ENCODE results near the gene ST6GALNAC1.

The ST6GALNAC1 gene

DNA sequence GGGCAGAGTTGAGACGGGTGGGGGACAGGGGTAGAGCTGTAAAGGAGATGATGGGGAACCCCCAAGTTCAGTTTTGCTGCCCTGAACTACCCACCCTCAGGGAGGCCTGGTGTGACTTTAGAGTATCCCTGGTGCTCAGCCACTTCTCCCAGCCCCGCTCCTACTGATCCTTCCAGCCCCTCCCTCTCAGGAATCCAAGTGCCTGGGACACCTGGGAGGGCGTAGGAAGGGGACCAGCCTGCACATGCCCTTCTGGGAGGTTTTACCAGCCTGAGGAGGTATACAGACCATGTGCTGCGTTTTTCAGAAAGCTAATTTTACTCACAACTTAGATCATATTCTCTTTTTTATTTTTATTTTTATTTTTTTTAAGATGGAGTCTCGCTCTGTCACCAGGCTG lies 62.0 kb downstream of the ST6GALNAC1 start:
- DNase-seq (ENCODE audit: low spot score): no peak

DNA sequence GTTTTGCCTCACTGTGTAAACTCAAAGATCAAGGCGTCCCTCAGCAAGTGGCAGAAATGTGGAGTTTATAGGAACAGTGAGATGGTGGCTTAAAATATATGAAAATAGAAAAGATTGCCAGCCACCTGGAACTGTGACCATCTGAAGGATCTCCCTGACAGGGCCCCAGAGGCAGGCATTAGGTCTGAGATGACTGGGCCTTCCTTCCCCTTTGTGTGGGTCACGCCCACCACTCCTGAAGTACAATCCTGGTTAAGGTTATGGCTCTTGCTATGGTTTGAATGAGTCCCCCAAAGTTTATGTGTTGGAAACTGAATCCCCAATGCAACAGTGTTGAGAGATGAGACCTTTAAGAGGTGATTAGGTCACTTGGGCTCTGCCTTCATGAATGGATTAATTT lies 64.3 kb downstream of the ST6GALNAC1 start:
- no peak for DNase-seq (ENCODE audit: low spot score)

DNA sequence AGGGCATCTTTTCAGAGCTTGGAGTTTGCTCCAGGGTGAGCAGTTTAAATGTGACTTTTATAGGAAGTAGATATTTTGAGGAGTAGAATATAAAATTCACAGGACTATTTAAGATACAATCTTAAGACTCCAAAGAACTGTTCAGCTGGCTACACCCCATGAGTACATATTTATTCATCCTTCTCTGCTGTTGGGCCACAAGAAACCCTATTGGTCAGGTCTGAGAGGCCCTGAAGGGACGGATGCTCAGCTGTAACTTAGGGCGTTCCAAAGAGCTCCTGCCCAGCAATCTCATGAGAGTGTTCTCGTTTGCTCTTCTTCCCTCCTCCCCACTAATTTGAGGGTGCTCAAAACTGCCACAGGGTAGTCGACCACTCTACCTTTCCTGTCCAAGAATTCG lies 65.2 kb downstream of the ST6GALNAC1 start:
- no peak for DNase-seq (ENCODE audit: low spot score)

DNA sequence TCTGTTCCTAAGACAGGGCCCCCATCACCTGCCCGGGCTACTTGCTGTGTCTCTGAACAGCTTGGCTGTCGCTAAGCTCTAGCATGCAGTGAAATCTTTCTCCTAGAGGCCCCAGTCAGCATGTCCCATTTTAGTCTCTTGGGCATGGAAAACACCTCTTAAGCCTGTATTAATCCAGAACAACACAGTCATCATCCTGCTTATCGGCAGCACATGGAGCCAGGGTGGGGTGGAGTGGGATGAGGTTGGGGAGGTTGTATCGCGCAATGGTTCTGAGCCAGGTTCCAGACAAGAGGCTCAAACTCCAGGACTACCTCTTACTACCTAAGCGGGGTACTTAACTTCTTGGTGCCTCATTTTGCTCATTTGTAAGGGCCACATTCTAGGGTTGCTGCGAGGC lies 65.7 kb downstream of the ST6GALNAC1 start:
- no peak for DNase-seq (ENCODE audit: low spot score)

DNA sequence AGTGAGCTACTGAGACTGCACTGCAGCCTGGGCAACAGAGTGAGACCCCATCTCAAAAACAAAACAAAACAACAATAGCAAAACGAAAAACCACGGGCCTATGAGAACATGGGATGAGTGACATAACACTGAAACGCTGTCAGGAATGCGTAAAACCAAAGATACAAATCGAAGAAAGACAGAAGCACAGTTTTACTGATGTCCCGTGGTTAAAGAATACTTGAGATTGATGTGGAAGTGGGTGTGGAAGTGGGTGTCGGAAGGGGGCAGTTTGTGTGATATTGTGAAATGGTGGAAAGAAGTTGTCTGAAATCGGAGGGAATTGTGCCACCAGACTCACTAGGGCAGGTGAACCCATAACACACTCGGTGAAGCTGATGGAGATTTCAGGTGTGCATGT lies 67.4 kb downstream of the ST6GALNAC1 start:
- no peak for DNase-seq (ENCODE audit: low spot score)

DNA sequence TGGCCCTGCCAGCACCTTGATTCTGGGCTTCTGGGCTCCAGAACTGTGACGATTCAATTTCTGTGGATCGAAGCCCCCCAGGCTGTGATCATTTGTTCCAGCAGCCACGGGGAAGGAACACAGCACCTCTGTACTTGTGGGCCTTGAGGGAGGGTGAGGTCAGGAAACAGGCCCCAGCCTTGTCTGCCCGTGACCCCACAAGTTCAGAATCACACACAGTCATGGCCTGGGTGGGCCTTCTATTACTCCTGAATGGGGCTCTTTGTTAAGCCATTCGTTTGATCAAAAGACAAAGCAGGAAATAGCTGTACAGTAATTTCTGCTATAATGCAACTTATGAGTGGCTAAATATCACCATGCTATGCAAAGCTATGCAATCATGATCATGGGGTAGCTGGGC lies 68.0 kb downstream of the ST6GALNAC1 start:
- DNase-seq (ENCODE audit: low spot score): no peak

Small RNAs within 50 kb of the gene (small RNA-seq; reads per million reads assigned to genes)
- gene AC015802.2 (0 reads per million in 2 experiments), gene RNU6-227P (0 reads per million in 2 experiments)
